ENCODE measurements around the gene TCF7L1.

GRCh38 chr2:85130407-85130806 is 2.8 kb upstream of the TCF7L1 start:
- TF ChIP-seq CTCF (IDR thresholded peaks at IDR 0.05; ENCODE audit: low read depth, low read length, poor library complexity, severe bottlenecking) (no peak), EZH2phosphoT487 (IDR thresholded peaks at IDR 0.05; ENCODE audit: borderline replicate concordance, low read length) (no peak)
